T-helper 2 cell treated with Interferon-gamma antibody and Interleukin-4, amounts not matched to agents 100 ng/mL and 5 ng/mL, for 36 hours (primary cell): ENCODE data around the gene GARS1. TPM values are rescaled to one million over a fixed set of nuclear protein-coding genes. Genes with fewer than 3 reads are reported as not detected.

Source experiments
- intact Hi-C: fragments of 100-400 bp; cut with micrococcal nuclease; formaldehyde crosslinking; loops from one replicate; pipeline ENCODE4 v1.15.1; 2023
- total RNA-seq: library from RNA; stranded (reverse); gene quantifications from 2 replicates; pipeline ENCODE4 v1.2.3, GENCODE V29; 2022

GARS1 gene
- total RNA-seq, 1 donor from 2014 or later: 165 TPM

- intact Hi-C loops: no loop called here
These were observed 79.7 kb downstream of the GARS1 start for GRCh38 chr7:30674420-30674819.

- intact Hi-C loops: no loop called here
These were observed 80.2 kb downstream of the GARS1 start for GRCh38 chr7:30674876-30675275.

- intact Hi-C loops: no loop called here
These were observed 84.1 kb downstream of the GARS1 start for GRCh38 chr7:30678805-30679204.

GRCh38 chr7:30679664-30680063 is 85.0 kb downstream of the GARS1 start:
- intact Hi-C loops: loop anchor here (10.0 kb wide), 1 partner anchor 65 kb away; no protein-coding TSS in a partner anchor

GRCh38 chr7:30681331-30681797 is 86.7 kb downstream of the GARS1 start:
- intact Hi-C loops: loop anchor here (10.0 kb wide), 1 partner anchor 63 kb away; no protein-coding TSS in a partner anchor

GRCh38 chr7:30681815-30682211 is 87.1 kb downstream of the GARS1 start:
- intact Hi-C loops: loop anchor here (10.0 kb wide), 1 partner anchor 63 kb away; no protein-coding TSS in a partner anchor

GRCh38 chr7:30682212-30683083 is 87.8 kb downstream of the GARS1 start, which contains the start of gene CRHR2:
Gene CRHR2, minus strand, starts transcription at chr7:30682456. Its CDS starts 176 bp downstream, at chr7:30682280.
- intact Hi-C loops: loop anchor here (10.0 kb wide), 1 partner anchor 62 kb away; no protein-coding TSS in a partner anchor

GRCh38 chr7:30683306-30683705 is 88.6 kb downstream of the GARS1 start:
- intact Hi-C loops: loop anchor here (10.0 kb wide), 1 partner anchor 61 kb away; no protein-coding TSS in a partner anchor

Other genes with a start within 250 kb of the GARS1 start
- gene NOD1, start 116.1 kb upstream of the GARS1 start, total RNA-seq: 22.1 and 22.3 TPM in 2 replicates
- gene GGCT, start 90.0 kb upstream of the GARS1 start, total RNA-seq: 48.9 and 50.1 TPM in 2 replicates
- not detected in 2 replicates for gene CRHR2, start 87.6 kb downstream of the GARS1 start, total RNA-seq
- gene INMT, start 157.3 kb downstream of the GARS1 start, total RNA-seq: 0.77 and 0.89 TPM in 2 replicates
- 1.2 and 1.3 TPM in 2 replicates for gene MINDY4, start 176.5 kb downstream of the GARS1 start, total RNA-seq